Psoas muscle (tissue), 8 donors: ENCODE results near the gene ZNF316. TPM values are rescaled to one million over a fixed set of nuclear protein-coding genes. Genes with fewer than 3 reads are reported as not detected.
A peak's percentile ranks its signal among the peaks of the same experiment; 100 is the strongest.

Experiments used
- ATAC-seq, 4 donors: fragments of 200-7000 bp; cut with Tn5 transposase; one replicate each; pipeline ENCODE4 v1.9.1; 2020; ENCODE audit warnings: moderate library complexity in 3 of 4, mild to moderate bottlenecking in 2 of 4
- DNase-seq, 2 donors: peaks; one replicate each; pipeline ENCODE4 v3.0.0-alpha.2; 2020
- H3K27ac ChIP-seq: fragments of 200-600 bp; one replicate; pipeline ENCODE4 v1.8.0; 2022
- H3K27me3 ChIP-seq, 3 donors: fragments of 200-600 bp in 1 of 3; one replicate each; pipeline versions ENCODE4 v1.6.1 to v1.8.0; 2013 to 2022; ENCODE audit warnings: low read length in 2 of 3, mild to moderate bottlenecking in 2 of 3, moderate library complexity in 1 of 3; ENCODE audit not compliant: insufficient read depth in 3 of 3
- H3K36me3 ChIP-seq, 2 donors: fragments of 200-600 bp in 1 of 2; one replicate each; pipeline versions ENCODE4 v1.6.1 to v1.8.0; 2013 to 2022; ENCODE audit warnings: low read depth in 1 of 2, mild to moderate bottlenecking in 1 of 2, moderate library complexity in 1 of 2; ENCODE audit not compliant: insufficient read depth in 1 of 2
- H3K4me1 ChIP-seq: fragments of 200-600 bp; one replicate; pipeline ENCODE4 v1.8.0; 2022
- H3K4me3 ChIP-seq: fragments of 200-600 bp; one replicate; pipeline ENCODE4 v1.8.0; 2022; ENCODE audit warnings: mild to moderate bottlenecking
- H3K9me3 ChIP-seq: fragments of 200-600 bp; one replicate; pipeline ENCODE4 v1.8.0; 2022
- CTCF ChIP-seq: fragments of 200-600 bp; IDR thresholded peaks from one replicate; pipeline ENCODE4 v1.8.0; 2022; ENCODE audit warnings: antibody characterized with exemption
- WGBS, 3 donors: extraction: QIAGEN DNeasy Blood & Tissue Kit; methylation state at CpG; one replicate each; pipeline versions ENCODE4 v1.1.6 to v1.1.7; 2013; 5-methylcytosine and 5-hydroxymethylcytosine counted together
- intact Hi-C, 2 donors: fragments of 100-400 bp; cut with DNase I; formaldehyde crosslinking; loops; one replicate each; pipeline versions ENCODE4 v1.11.0 to v1.14.2; 2022
- polyA plus RNA-seq, 3 donors: library from polyadenylated mRNA; stranded (reverse); fragments of 200-250 nt; gene quantifications; one replicate each; pipeline ENCODE4 v1.2.3, GENCODE V29; 2013
- total RNA-seq, 4 donors: library from RNA; stranded (reverse); fragmentation: NEBNext Ultra II Directional in 2 of 4; extraction: Animal tissue kit (Norgen Biotek cat#: 25700) in 2 of 4; gene quantifications; one replicate each; pipeline versions ENCODE4 v1.2.1 to v1.2.4, GENCODE V29; 2021 to 2023
- donor health status: healthy with polysubstance abuse.
- donor health status: DM: no; HTN: no; CAD: no; lungs with moderate emphysema.
- donor health status: Bipolar disorder and iron deficiency.
- donor health status: healthy.
- donor health status: DM: yes; HTN: yes; CAD: no.
- donor health status: DM: no; HTN: no; CAD: no.
- donor health status: DM: no; HTN: no; CAD: no.
- donor health status: DM: yes; HTN: yes; CAD: no.

Gene ZNF316
- total and polyA plus RNA-seq, 7 donors, result 9.4 to 21.7 (median 16.8) TPM

GRCh38 chr7:6614953-6615722 is 22.0 kb upstream of the ZNF316 start, which contains the start of gene ZNF853:
ZNF853 (plus strand) TSS chr7:6615610; CDS start chr7:6616175, 565 bp downstream.
- peak within 1 kb of the TSS; percentile 74 for H3K4me3 ChIP-seq
- intact Hi-C loops, result no loop called here
- H3K27me3 ChIP-seq, result no peaks in the 10 kb centered on the region
- 4 to 8% (median 7%) methylated on average over 42 to 90 of the region's 91 CpGs for WGBS, 3 donors
- no peak for TF ChIP-seq CTCF
- peaks cover 3% of the 10 kb centered on the region for H3K4me1 ChIP-seq
- no peaks in the 10 kb centered on the region for H3K36me3 ChIP-seq
- no peak within 1 kb of the TSS for H3K27ac ChIP-seq
- DNase-seq (no peak), ATAC-seq (peak in 3 of 4 donors; percentile 37 to 77 (median 68))
- no peaks in the 10 kb centered on the region for H3K9me3 ChIP-seq

GRCh38 chr7:6615723-6616555 is 21.2 kb upstream of the ZNF316 start:
- Histone ChIP-seq H3K27ac (no peak overlapping the region), H3K4me3 (peak overlapping the region; percentile 74), H3K4me1 (peaks cover 3% of the 10 kb centered on the region), H3K9me3 (no peaks in the 10 kb centered on the region), H3K36me3 (no peaks in the 10 kb centered on the region), H3K27me3 (no peaks in the 10 kb centered on the region)
- no peak for TF ChIP-seq CTCF
- DNase-seq, result peak in 1 of 2 donors; percentile 64
- 8 to 15% (median 9%) methylated on average over 35 to 63 of the region's 63 CpGs for WGBS, 3 donors
- peak; percentile 39 to 66 (median 59) for ATAC-seq
- intact Hi-C loops, result no loop called here

- no peak overlapping the region for H3K27ac ChIP-seq
- 87 to 91% (median 87%) methylated on average over 20 of the region's 20 CpGs for WGBS, 3 donors
- peaks cover 0 to 9% of the 10 kb centered on the region in 2 donors for H3K36me3 ChIP-seq
- no peaks in the 10 kb centered on the region for H3K9me3 ChIP-seq
- ATAC-seq (no peak), DNase-seq (no peak)
- no peaks in the 10 kb centered on the region for H3K27me3 ChIP-seq
- intact Hi-C loops, result no loop called here
- H3K4me3 ChIP-seq, result no peak overlapping the region
- TF ChIP-seq CTCF, result no peak
- H3K4me1 ChIP-seq, result peaks cover 3% of the 10 kb centered on the region
These were observed 20.1 kb upstream of the ZNF316 start for GRCh38 chr7:6616854-6617643.

GRCh38 chr7:6618621-6619020 is 18.5 kb upstream of the ZNF316 start:
- Histone ChIP-seq H3K36me3 (peaks cover 0 to 18% of the 10 kb centered on the region in 2 donors), H3K27me3 (no peaks in the 10 kb centered on the region), H3K4me3 (no peak overlapping the region), H3K4me1 (peaks cover 3% of the 10 kb centered on the region), H3K27ac (no peak overlapping the region), H3K9me3 (no peaks in the 10 kb centered on the region)
- intact Hi-C loops, result no loop called here
- no peak for ATAC-seq
- WGBS, 3 donors, result 71 to 84% (median 83%) methylated on average over 4 of the region's 4 CpGs
- no peak for DNase-seq
- TF ChIP-seq CTCF, result no peak
